GM21717 (cell line): ENCODE results near the gene AQR.
"Not testable (repeated sequence)": the region's sequence is repeated elsewhere in the genome, so short reads cannot be mapped to it uniquely, and the experiment has no call there.

Experiments
- ATAC-seq: cut with Tn5 transposase; IDR thresholded peaks from one replicate; pipeline ENCODE4 v1.9.1; 2021; ENCODE audit warnings: mild to moderate bottlenecking, moderate library complexity; ENCODE audit not compliant: unreplicated experiment

AQR gene

DNA sequence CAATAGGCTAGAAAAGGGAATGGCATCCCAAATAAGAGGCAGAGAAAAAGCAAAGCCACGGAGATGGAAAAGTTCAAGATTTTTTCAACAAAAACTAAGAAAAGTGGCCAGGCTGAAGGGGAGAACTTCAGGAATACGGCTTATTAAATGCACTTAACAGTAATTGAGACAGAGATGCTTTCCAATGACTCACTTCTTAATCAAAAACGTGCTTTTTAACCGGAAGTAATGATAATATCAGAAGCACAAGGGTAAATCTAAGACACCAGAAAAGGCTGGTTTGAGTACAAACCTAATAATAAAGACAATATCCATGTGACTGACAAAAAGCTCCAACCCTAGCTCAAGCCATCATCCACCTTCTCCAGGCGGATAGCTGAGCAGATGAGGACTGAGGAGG, 149.4 kb downstream of the AQR start:
- no peak for ATAC-seq

DNA sequence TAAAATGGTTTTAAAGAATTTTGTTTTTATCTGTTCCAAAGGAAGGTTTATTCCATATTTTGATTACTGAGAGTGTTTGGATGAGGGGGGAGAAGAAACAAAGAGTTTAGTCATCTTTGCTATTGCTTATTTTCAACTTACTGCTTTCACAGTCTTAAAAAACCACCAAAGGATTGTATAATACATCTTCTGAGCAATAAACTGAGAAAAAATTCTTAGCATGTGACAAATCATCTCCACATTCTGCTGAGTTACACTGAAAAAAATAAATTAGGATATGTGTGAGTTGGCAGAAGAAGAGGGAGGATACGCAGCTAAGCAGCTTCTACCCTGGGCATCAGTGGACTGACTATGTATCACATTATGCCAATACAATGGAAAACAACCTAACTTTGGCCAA, 151.0 kb downstream of the AQR start:
- no peak for ATAC-seq

DNA sequence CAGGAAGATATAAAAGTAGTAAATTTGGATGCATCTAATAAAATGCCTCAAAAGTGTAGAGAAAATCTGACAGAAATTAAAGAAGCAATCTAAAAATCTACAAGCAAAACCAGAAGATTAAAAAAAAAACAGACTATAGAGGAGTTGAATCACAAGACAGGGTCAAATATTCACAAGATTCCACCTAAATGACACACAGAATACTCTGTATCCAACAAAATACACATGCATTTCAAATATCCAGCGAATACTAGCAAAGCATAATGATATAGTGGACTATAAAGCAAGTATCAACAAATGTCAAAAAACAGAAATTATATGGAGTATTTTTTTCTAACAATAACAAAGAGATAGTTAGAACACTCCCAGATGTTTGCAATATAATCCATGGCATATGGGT, 153.7 kb downstream of the AQR start:
- ATAC-seq, result no peak

DNA sequence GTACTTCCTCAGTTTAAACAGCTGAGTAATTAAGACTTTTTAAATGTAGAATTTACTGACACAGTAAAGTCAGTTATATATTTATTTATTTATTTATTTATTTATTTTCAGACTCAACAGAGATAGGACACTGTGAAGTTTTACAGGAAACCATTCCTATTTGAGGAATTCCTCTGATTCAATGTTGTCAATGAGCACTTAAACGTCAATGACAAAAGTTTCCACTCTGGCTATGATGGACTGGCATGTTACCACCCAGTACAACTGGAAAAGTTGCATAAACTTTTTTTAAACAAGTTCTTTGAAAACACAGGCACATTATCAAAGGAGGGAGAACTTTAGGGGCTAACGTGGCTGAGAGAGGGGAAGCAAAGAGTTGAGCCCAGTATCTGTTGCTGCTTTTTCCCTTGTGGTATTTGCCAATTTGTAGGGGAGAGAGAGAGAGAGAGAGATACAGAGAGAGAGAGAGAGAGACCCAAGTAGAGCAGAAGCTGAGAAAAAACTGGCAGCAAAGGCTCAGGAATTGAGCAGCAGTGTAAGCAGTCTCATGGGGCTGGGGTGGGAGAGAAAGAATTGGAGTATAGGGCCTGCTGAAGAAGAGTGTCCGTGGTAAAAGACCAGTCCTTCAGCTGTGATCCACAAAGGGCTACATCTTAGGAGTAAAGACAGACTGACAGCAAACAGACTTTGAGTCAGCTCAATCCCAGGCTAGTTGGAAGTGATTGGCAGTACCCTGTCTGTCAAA, 155.9 kb downstream of the AQR start:
- ATAC-seq, result no peak

DNA sequence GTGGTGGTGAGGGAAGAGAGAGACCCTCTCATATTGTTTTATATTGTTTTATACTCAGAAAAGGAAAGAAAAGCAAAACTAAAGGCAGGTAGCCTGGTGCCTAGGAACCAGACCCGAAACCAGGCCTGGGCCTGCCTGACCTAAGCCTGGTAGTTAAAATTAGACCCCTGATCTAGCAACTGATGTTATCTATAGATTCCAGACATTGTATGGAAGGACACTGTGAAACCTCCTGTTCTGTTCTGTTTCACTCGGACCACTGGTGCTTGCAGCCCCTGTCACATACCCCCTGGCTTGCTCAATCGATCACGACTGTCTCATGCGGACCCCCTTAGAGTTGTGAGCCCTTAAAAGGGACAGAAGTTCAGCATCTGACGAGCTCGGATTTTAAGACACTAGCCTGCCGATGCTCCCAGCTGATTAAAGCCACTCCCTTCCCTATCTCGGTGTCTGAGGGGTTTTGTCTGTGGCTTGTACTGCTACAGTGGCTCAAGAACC, 156.6 kb downstream of the AQR start:
- ATAC-seq, result not testable (repeated sequence)

DNA sequence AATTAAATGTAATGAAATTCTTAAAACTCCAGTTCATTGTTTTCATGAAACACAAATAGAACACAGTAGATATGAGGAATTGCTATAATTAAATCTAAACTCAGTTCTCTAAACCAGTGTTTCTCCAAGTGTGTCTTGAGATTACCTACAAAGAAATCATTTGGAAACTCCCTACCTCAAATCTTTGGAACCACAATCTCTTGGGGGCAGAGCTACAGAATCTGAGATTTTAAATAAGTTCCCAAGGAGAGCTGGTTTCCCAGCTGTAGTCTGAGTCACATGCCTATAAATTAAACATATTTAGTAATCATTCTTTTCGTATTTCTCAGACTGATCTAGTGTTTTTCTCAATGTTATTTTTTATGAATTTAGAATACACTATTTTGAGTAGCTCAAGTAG, 157.2 kb downstream of the AQR start:
- no peak for ATAC-seq

DNA sequence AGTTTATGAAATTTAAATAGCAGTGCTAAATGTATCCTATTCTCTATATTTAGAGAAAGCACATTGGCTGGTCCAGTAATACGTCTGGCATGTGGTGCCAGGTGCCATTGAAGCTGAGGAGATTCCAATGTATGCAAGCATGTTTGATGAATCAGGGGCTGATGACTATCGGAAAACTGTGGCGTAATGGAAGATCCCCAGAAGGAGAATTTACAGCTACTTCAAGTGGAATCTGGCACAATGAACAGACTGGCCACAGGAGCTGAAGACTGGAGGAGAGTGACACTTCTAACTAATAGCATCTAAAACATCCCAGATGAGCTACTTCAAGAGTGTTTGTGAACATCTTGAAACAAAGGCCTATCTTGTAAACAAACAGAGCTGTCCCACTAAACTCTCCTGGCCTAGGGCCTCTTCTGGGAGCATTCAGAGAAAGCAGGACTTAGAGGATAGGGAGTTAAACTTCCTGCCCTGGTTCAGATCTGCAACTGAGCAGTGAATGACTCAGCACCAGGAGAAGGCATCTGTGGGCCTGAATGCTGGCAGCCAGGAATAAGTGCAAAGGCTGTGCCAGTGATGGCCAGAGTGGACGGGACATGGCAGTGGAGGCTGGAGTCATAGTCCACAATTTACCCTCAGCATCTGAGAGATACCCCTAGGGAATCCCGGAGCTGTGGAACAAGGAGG, 159.0 kb downstream of the AQR start:
- no peak for ATAC-seq

DNA sequence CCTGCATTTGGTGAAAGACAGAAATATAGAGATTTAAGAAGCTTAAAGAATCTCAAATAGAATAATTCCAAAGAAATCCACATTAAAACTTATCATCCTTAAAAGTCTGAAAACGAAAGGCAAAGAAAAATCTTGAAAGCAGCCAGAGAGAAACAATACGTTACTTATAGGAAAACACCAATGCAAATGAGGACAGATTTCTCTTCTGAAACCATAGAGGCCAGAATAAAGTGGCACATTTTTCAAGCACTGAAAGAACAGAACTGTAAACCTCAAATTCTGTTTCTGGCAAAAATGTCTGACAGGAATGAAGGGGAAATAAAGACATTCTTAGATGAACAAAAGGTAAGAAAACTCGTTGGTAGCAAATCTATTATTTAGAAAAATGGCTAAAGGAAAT, 160.4 kb downstream of the AQR start:
- no peak for ATAC-seq

DNA sequence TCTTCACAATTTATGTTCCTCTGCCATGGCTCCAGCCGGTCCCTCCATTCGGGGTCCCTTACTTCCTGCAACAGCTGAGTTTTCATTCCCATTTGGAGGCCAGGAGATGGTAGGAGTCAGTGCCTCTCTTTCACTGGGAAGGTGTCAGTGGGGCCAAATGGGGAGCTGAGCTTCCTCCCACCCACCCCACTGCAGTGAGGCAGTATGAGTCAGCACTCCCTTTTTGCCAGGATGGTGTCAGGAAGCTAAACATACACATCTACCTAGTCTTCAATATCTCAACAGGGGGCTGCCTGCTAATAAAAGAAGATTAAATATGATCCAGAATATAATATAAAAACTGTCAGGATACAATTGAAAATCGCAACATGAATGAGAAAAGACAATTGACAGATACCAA, 161.5 kb downstream of the AQR start:
- ATAC-seq, result no peak

DNA sequence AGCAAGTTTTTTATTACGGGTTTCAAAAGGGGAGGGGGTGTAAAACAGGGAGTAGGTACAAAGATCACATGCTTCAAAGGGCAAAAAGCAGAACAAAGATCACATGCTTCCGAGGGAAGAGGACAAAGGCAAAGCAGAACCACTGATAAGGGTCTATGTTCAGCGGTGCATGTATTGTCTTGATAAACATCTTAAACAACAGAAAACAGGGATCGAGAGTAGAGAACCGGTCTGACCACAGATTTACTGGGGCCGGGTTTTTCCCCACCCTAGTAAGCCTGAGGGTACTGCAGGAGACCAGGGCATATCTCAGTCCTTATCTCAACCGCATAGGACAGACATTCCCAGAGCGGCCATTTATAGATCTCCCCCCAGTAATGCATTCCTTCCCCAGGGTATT, 162.3 kb downstream of the AQR start:
- ATAC-seq, result not testable (repeated sequence)

DNA sequence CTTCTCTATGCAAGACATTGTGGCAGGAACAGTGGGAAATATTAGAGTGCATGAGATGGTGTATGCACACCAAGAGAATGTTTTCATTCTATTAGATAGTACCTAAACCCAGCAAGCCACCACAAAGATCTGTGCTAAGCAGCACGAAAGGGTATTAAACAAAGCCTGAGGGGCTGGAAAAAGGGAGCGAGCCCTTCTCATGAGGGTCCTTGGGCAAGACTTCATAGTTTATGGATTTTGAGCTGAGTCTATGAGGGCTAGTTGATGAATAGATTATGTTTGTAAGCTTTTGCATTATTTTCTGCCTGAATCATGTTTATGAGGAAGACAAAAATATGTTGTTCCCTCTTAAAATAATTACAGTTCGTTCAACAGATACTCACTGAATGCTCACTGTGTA, 164.8 kb downstream of the AQR start:
- ATAC-seq, result no peak

- no peak for ATAC-seq
Observed at GRCh38 chr15:34804113-34804512, 165.4 kb downstream of the AQR start.

- ATAC-seq, result no peak
Observed at GRCh38 chr15:34802803-34803750, 166.5 kb downstream of the AQR start.

GRCh38 chr15:34802371-34802770, 167.2 kb downstream of the AQR start:
- no peak for ATAC-seq
